ENCODE measurements around the gene NT5C3B.
A peak's percentile ranks its signal among the peaks of the same experiment; 100 is the strongest.
"Not testable (repeated sequence)": the region's sequence is repeated elsewhere in the genome, so short reads cannot be mapped to it uniquely, and the experiment has no call there.

NT5C3B gene

DNA sequence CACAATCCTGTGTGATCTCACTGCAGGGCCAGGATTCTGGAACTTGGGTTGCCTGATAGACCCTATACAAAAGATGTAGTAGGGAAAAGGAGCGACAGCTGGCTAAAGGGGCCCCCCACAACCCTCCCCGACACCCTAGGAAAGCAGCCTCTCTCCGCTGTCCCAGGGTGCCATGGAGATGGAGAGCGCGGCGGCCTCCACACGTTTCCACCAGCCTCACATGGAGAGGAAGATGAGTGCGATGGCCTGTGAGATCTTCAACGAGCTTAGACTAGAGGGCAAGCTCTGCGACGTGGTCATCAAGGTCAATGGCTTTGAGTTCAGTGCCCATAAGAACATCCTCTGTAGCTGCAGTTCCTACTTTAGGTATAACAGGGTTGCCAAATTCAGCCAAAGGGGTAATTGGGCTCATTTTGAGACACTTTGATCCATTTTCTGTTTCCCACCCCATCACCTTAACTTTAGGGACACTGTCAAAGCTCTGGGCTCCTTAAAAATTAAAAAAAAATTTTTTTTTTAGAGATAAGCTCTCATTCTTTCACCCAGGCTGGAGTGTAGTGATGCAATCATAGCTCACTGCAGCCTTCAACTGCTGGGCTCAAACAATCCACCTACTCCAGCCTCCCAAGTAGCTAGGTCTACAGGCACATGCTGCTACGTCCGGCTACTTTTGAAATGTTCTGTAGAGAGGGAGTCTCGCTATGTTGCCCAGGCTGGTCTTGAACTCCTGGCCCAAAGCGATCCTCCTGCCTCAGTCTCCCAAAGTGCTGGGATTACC, 1.9 kb upstream of the NT5C3B start, which contains the start of gene KLHL10:
Gene KLHL10 (plus strand): TSS at position 65 of the 778 bp plus-strand sequence. CDS start 108 bp downstream, at position 173.
- no peak for DNase-seq (ENCODE audit: low read depth)
- no peak within 1 kb of the TSS; the same call in 1 of the 2 replicates for H3K4me3 ChIP-seq (ENCODE audit: control insufficient read depth, low read depth, low read length)
- TF ChIP-seq, protein P1, sequence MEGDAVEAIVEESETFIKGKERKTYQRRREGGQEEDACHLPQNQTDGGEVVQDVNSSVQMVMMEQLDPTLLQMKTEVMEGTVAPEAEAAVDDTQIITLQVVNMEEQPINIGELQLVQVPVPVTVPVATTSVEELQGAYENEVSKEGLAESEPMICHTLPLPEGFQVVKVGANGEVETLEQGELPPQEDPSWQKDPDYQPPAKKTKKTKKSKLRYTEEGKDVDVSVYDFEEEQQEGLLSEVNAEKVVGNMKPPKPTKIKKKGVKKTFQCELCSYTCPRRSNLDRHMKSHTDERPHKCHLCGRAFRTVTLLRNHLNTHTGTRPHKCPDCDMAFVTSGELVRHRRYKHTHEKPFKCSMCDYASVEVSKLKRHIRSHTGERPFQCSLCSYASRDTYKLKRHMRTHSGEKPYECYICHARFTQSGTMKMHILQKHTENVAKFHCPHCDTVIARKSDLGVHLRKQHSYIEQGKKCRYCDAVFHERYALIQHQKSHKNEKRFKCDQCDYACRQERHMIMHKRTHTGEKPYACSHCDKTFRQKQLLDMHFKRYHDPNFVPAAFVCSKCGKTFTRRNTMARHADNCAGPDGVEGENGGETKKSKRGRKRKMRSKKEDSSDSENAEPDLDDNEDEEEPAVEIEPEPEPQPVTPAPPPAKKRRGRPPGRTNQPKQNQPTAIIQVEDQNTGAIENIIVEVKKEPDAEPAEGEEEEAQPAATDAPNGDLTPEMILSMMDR (IDR thresholded peaks at IDR 0.05; ENCODE audit: control insufficient read depth, insufficient read depth, low read depth, low read length, missing control alignments): no peak

- DNase-seq (ENCODE audit: low read depth): no peak
- TF ChIP-seq, protein P1 (IDR thresholded peaks at IDR 0.05; ENCODE audit: control insufficient read depth, insufficient read depth, low read depth, low read length, missing control alignments): no peak
- peak overlapping the region; percentile 69 for H3K4me3 ChIP-seq (ENCODE audit: control insufficient read depth, low read depth, low read length)
Observed at GRCh38 chr17:41836550-41837196, 641 bp upstream of the NT5C3B start.

- DNase-seq (ENCODE audit: low read depth): no peak
- H3K4me3 ChIP-seq (ENCODE audit: control insufficient read depth, low read depth, low read length): peak overlapping the region; percentile 69
- TF ChIP-seq, protein P1 (IDR thresholded peaks at IDR 0.05; ENCODE audit: control insufficient read depth, insufficient read depth, low read depth, low read length, missing control alignments): no peak
Observed at GRCh38 chr17:41835214-41835799, 725 bp downstream of the NT5C3B start.

DNA sequence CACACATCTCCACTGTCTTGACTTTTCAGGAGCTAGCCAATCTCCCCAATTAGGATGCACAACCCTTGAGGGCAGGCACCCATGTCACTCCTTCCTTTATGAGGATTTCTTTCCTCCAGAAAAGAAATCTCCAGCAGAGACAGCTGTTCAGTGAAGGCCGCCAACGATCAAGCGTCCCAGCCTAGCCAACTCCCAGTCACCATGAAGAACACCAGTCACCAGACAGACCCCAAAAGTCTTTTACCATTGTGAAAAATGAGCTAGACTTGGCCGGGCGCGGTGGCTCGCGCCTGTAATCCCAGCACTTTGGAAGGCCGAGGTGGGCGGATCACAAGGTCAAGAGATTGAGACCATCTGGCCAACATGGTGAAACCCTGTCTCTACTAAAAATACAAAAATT, 6.1 kb downstream of the NT5C3B start:
- H3K4me3 ChIP-seq (ENCODE audit: control insufficient read depth, low read depth, low read length); DNase-seq (ENCODE audit: low read depth): not testable (repeated sequence)

DNA sequence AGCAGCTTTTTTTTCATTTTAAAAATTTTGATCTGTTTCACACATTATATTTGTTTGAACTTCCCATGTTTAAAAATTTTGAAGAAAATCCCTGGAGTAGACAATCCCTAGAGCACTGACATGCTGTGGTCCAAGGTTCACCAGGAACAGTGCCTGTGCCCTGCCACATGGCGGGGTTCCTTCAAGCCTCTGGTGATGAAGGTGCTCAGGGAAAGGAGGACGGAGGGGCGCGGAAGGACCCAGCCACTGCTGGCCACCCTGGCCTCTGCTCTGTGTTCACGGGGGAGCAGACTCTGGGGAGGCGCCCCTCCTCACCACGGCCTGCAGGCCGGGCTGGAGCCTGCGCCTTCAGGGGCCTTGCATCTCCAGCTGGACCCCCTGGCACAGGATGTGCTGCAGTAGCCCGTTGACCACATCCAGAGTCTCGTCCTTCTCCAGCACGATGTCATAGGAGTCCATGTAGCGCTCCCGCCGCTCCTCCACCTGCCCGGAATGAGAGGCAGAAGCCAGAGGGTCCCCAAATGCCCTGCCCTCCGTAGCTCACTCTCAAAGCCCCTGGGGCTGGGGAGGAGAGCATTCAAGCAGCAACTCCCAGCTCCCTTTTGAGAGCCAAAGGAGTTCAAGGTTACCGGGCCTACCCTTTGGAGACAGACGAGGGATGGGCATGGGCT, 10.7 kb downstream of the NT5C3B start:
- TF ChIP-seq, protein P1 (IDR thresholded peaks at IDR 0.05; ENCODE audit: control insufficient read depth, insufficient read depth, low read depth, low read length, missing control alignments): no peak
- H3K4me3 ChIP-seq (ENCODE audit: control insufficient read depth, low read depth, low read length): no peak overlapping the region
- no peak for DNase-seq (ENCODE audit: low read depth)

- no peak for DNase-seq (ENCODE audit: low read depth)
Observed at GRCh38 chr17:41824086-41824485, 11.9 kb downstream of the NT5C3B start.

More at GRCh38 chr17:41824086-41824485, 11.9 kb downstream of the NT5C3B start:
- H3K4me3 ChIP-seq (ENCODE audit: control insufficient read depth, low read depth, low read length): no peak overlapping the region
- TF ChIP-seq, protein P1 (IDR thresholded peaks at IDR 0.05; ENCODE audit: control insufficient read depth, insufficient read depth, low read depth, low read length, missing control alignments): no peak

Data from AG09309 (cell line).